Right lobe of liver (tissue), 6 donors: ENCODE measurements around the gene STK10. TPM values are rescaled to one million over a fixed set of nuclear protein-coding genes. Genes with fewer than 3 reads are reported as not detected.

Experiments
- ATAC-seq, 4 donors: fragments of 200-7000 bp; cut with Tn5 transposase; one replicate each; pipeline ENCODE4 v1.9.1; 2020; ENCODE audit warnings: mild to moderate bottlenecking in 4 of 4, moderate library complexity in 4 of 4
- DNase-seq, 3 donors: peaks; one replicate each; pipeline ENCODE4 v3.0.0-alpha.2; 2020
- H3K27ac ChIP-seq, 3 donors: fragments of 200-600 bp; one replicate each; pipeline ENCODE4 v1.8.0; 2022
- H3K27me3 ChIP-seq, 2 donors: fragments of 200-600 bp; one replicate each; pipeline ENCODE4 v1.8.0; 2022
- H3K36me3 ChIP-seq, 4 donors: fragments of 200-600 bp; sonication (generic) in 1 of 4; one replicate each; pipeline versions ENCODE4 v1.5.1 to v1.8.0; 2017 to 2022; ENCODE audit warnings: control low read depth in 1 of 4
- H3K4me1 ChIP-seq, 4 donors: fragments of 200-600 bp; sonication (generic) in 1 of 4; one replicate each; pipeline versions ENCODE4 v1.5.1 to v1.8.0; 2017 to 2022; ENCODE audit warnings: control low read depth in 1 of 4
- H3K4me3 ChIP-seq, 3 donors: fragments of 200-600 bp; one replicate each; pipeline ENCODE4 v1.8.0; 2022
- H3K9me3 ChIP-seq, 4 donors: fragments of 200-600 bp; sonication (generic) in 1 of 4; one replicate each; pipeline versions ENCODE4 v1.5.1 to v1.8.0; 2017 to 2022; ENCODE audit warnings: control low read depth in 1 of 4
- POLR2A ChIP-seq: fragments of 450-650 bp; IDR thresholded peaks from one replicate; pipeline ENCODE4 v1.6.1; 2017; ENCODE audit warnings: antibody characterized with exemption, mild to moderate bottlenecking
- WGBS: methylation state at CpG from one replicate; pipeline ENCODE4 v1.1.6; 2018; ENCODE audit warnings: low coverage, low lambda C conversion rate; ENCODE audit not compliant: insufficient coverage; ENCODE audit errors: missing lambda C conversion rate; 5-methylcytosine and 5-hydroxymethylcytosine counted together
- intact Hi-C, 2 donors: fragments of 100-400 bp; cut with DNase I; formaldehyde crosslinking; loops; one replicate each; pipeline versions ENCODE4 v1.11.2 to v1.14.1; 2022
- total RNA-seq, 6 experiments: library from RNA; depleted of rRNA in 2 of 6; stranded (reverse); fragments of >200 nt in 2 of 6; fragmentation: NEBNext Ultra II Directional in 3 of 6; extraction: Animal tissue kit (Norgen Biotek cat#: 25700) in 3 of 6; gene quantifications; one replicate each; pipeline versions ENCODE4 v1.1.0 to v1.2.4, GENCODE V29; 2016 to 2023
- TF ChIP-seq, protein P1 (sequence below), 4 donors: fragments of 200-600 bp in 3 of 4; fragments of 450-650 bp in 1 of 4; IDR thresholded peaks; one replicate each; pipeline versions ENCODE4 v1.5.1 to v1.8.0; 2016 to 2022; ENCODE audit warnings: antibody characterized with exemption in 4 of 4, mild to moderate bottlenecking in 2 of 4
- donor health status: DM: no; HTN: yes; CAD: no.
- donor health status: DM: no; HTN: no; CAD: no.
- donor health status: DM: no; HTN: no; CAD: no.
- donor health status: DM: no; HTN: yes; CAD: no.
- donor health status: DM: no; HTN: yes; CAD: no.

The STK10 gene
- total RNA-seq, 6 experiments from 2014 or later, result 6.9 to 27.4 (median 9.0) TPM

- ATAC-seq (no peak), DNase-seq (no peak)
- Histone ChIP-seq H3K36me3 (peaks cover 0 to 6% (median 0%) of the 10 kb centered on the region in 4 donors), H3K27me3 (no peaks in the 10 kb centered on the region), H3K9me3 (no peaks in the 10 kb centered on the region), H3K4me3 (no peak overlapping the region), H3K4me1 (no peaks in the 10 kb centered on the region), H3K27ac (no peak overlapping the region)
- intact Hi-C loops, result no loop called here
- TF ChIP-seq, protein P1, sequence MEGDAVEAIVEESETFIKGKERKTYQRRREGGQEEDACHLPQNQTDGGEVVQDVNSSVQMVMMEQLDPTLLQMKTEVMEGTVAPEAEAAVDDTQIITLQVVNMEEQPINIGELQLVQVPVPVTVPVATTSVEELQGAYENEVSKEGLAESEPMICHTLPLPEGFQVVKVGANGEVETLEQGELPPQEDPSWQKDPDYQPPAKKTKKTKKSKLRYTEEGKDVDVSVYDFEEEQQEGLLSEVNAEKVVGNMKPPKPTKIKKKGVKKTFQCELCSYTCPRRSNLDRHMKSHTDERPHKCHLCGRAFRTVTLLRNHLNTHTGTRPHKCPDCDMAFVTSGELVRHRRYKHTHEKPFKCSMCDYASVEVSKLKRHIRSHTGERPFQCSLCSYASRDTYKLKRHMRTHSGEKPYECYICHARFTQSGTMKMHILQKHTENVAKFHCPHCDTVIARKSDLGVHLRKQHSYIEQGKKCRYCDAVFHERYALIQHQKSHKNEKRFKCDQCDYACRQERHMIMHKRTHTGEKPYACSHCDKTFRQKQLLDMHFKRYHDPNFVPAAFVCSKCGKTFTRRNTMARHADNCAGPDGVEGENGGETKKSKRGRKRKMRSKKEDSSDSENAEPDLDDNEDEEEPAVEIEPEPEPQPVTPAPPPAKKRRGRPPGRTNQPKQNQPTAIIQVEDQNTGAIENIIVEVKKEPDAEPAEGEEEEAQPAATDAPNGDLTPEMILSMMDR (IDR thresholded peaks at IDR 0.05), result no peak
- no peak for TF ChIP-seq POLR2A
- WGBS, result 81% methylated on average over 6 of the region's 6 CpGs
Measured at GRCh38 chr5:172098046-172098445, 90.0 kb downstream of the STK10 start.

GRCh38 chr5:172097356-172097755, 90.7 kb downstream of the STK10 start:
- Histone ChIP-seq H3K27ac (no peak overlapping the region), H3K4me3 (no peak overlapping the region), H3K9me3 (no peaks in the 10 kb centered on the region), H3K36me3 (peaks cover 0 to 9% (median 0%) of the 10 kb centered on the region in 4 donors), H3K4me1 (no peaks in the 10 kb centered on the region), H3K27me3 (no peaks in the 10 kb centered on the region)
- intact Hi-C loops, result no loop called here
- WGBS, result 77% methylated on average over 10 of the region's 14 CpGs
- DNase-seq (no peak), ATAC-seq (no peak)
- TF ChIP-seq, protein P1 (IDR thresholded peaks at IDR 0.05), result no peak
- no peak for TF ChIP-seq POLR2A

DNA sequence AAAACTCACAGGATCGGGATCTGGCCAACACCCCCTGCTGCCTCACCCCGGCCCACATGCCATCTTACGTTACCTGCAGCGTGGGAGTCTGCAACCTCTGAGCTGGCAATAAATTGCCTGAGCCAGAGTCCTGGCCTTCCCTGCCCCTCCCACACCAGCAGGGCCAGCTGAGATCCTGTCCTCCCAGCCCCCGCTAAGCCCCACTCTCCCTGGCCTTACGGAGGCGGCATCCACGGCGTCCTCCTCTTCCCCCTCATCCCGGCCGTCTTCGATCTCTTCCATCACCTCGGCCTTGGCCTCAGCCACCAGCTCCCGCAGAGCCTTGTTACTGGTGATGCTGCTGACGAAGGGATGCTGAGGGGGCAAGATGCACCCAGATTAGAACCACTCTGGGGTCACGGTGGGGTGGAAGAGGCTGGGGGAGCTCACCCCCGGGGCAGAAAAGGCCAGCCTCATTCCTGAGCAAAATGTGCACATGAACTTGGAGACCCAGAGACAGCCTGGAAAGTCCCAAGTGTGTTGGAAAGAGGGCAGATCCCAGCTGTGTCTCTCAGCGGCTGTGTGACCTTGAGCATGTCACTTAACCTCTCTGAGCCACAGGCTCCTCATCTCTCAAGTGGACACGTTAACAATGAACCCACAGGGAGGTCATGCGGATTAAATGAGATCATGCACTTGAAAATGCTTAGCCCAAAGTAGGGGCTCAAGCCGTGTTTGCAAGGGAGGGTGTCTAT, 91.7 kb downstream of the STK10 start:
- Histone ChIP-seq H3K4me3 (no peak overlapping the region), H3K27ac (no peak overlapping the region), H3K4me1 (no peaks in the 10 kb centered on the region), H3K9me3 (no peaks in the 10 kb centered on the region), H3K27me3 (no peaks in the 10 kb centered on the region), H3K36me3 (peaks cover 0 to 9% (median 0%) of the 10 kb centered on the region in 4 donors)
- intact Hi-C loops, result no loop called here
- WGBS, result 86% methylated on average over 15 of the region's 21 CpGs
- TF ChIP-seq, protein P1 (IDR thresholded peaks at IDR 0.05), result no peak
- no peak for TF ChIP-seq POLR2A
- ATAC-seq, result no peak
- no peak for DNase-seq

DNA sequence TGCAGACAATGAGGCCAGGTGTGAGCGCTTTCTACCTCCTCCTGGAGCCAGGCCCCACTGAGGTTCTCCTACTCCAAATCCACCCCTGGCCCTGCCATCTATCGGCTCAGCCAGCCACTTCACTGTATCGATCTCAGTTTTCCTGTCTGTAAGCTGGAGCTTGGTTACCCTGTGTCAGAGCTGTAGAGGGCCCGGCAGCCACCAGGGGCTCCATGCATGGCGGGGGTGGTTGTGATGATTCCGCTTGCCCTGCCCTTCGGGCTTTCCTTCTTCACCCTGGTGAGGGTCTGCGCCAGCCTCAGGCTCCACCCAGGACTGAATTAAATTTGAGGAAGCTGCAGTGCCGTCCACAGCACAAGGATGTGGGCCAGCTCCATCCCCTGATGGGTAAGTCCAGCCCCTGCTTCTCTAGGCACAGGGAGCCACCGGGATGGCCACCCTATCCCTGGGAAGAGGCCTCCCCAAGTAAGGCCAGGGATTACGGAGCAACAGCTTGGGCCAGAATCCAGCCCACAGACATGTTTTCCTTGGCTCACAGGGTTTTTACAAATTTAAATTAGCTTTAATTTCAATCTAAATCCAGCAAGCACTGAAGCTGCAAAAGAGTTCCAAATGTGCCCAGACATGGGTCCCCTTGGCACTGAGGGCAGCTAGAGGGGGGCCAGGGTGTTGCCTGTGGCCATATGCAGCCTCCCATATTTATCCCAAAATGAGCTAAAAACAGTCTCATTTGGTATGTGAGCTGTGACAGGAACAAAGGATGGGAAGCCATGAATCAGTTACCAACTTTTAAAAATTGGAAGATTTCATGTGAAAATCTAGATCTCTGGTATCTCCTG, 92.4 kb downstream of the STK10 start:
- no peak for TF ChIP-seq POLR2A
- TF ChIP-seq, protein P1 (IDR thresholded peaks at IDR 0.05), result no peak
- WGBS, result no CpG with 5 or more reads among the region's 11 CpGs
- Histone ChIP-seq H3K27me3 (no peaks in the 10 kb centered on the region), H3K36me3 (peaks cover 0 to 9% (median 0%) of the 10 kb centered on the region in 4 donors), H3K27ac (no peak overlapping the region), H3K4me1 (no peaks in the 10 kb centered on the region), H3K9me3 (no peaks in the 10 kb centered on the region), H3K4me3 (no peak overlapping the region)
- intact Hi-C loops, result no loop called here
- no peak for DNase-seq
- ATAC-seq, result no peak
